ENCODE measurements around the gene C3orf18.

Gene C3orf18

GRCh38 chr3:50549226-50549625, 18.3 kb downstream of the C3orf18 start:
- no peak for DNase-seq

- no peak for DNase-seq
These were observed 21.8 kb downstream of the C3orf18 start for GRCh38 chr3:50545781-50546180.

- DNase-seq, result peak; percentile 13
These were observed 25.1 kb downstream of the C3orf18 start for GRCh38 chr3:50542177-50543034.

GRCh38 chr3:50539356-50540286, 27.9 kb downstream of the C3orf18 start:
- DNase-seq, result no peak

GRCh38 chr3:50537421-50538129, 30.0 kb downstream of the C3orf18 start:
- no peak for DNase-seq

- no peak for DNase-seq
These were observed 30.9 kb downstream of the C3orf18 start for GRCh38 chr3:50536471-50537180.

GRCh38 chr3:50534681-50535330, 32.7 kb downstream of the C3orf18 start:
- no peak for DNase-seq

GRCh38 chr3:50533807-50534461, 33.6 kb downstream of the C3orf18 start:
- no peak for DNase-seq

GRCh38 chr3:50533316-50533715, 34.2 kb downstream of the C3orf18 start:
- no peak for DNase-seq

- no peak for DNase-seq
These were observed 35.4 kb downstream of the C3orf18 start for GRCh38 chr3:50532062-50532705.

GRCh38 chr3:50531201-50531600, 36.3 kb downstream of the C3orf18 start:
- DNase-seq, result no peak

- DNase-seq, result no peak
These were observed 37.3 kb downstream of the C3orf18 start for GRCh38 chr3:50530001-50530970.

GRCh38 chr3:50525987-50526386, 41.6 kb downstream of the C3orf18 start:
- DNase-seq, result no peak

GRCh38 chr3:50525191-50525910, 42.2 kb downstream of the C3orf18 start:
- no peak for DNase-seq

- DNase-seq, result no peak
These were observed 42.8 kb downstream of the C3orf18 start for GRCh38 chr3:50524746-50525145.

- no peak for DNase-seq
These were observed 44.2 kb downstream of the C3orf18 start for GRCh38 chr3:50523279-50523811.

GRCh38 chr3:50521572-50521971, 46.0 kb downstream of the C3orf18 start:
- DNase-seq, result no peak

- DNase-seq, result no peak
These were observed 46.7 kb downstream of the C3orf18 start for GRCh38 chr3:50520849-50521248.
